Glomerular endothelial cell (primary cell): ENCODE measurements around the gene CERS6. TPM values are rescaled to one million over a fixed set of nuclear protein-coding genes. Genes with fewer than 3 reads are reported as not detected.

Experiments
- DNase-seq: peaks from one replicate; pipeline ENCODE4 v3.0.0-alpha.2; 2011; ENCODE audit warnings: low read depth, low spot score; ENCODE audit errors: extremely low read depth
- total RNA-seq: library from RNA; depleted of rRNA; stranded (reverse); fragments of >200 nt; gene quantifications from 2 replicates; pipeline ENCODE4 v1.2.3, GENCODE V29; 2015

Gene CERS6
- total RNA-seq, 1 donor from 2014 or later, result 13.5 TPM

- DNase-seq, result no peak
Observed at GRCh38 chr2:168814939-168815907, 359.2 kb downstream of the CERS6 start.

DNA sequence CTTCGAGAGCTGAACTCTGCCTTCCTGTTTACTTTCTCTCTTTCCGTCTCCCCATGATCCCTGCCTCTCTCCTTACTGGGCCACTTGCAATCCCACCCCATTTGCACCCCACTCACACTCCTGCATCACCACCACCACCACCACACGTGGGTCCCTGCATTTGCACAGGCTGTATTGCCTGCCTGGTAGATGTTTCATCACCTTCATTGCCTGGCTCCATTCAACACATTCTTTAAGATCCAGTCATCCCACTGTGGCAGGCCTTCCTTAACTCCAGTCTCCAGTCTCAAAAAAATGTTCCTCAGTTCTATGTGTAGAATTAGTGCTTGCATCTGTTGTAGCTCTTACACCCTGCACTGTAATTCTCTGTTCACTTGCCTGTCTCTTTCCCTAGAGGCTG is 360.3 kb downstream of the CERS6 start:
- no peak for DNase-seq

GRCh38 chr2:168819050-168819715 is 363.1 kb downstream of the CERS6 start:
- DNase-seq, result no peak

- DNase-seq, result no peak
Observed at GRCh38 chr2:168819829-168820489, 363.9 kb downstream of the CERS6 start.

GRCh38 chr2:168821577-168821976 is 365.5 kb downstream of the CERS6 start:
- DNase-seq, result no peak

DNA sequence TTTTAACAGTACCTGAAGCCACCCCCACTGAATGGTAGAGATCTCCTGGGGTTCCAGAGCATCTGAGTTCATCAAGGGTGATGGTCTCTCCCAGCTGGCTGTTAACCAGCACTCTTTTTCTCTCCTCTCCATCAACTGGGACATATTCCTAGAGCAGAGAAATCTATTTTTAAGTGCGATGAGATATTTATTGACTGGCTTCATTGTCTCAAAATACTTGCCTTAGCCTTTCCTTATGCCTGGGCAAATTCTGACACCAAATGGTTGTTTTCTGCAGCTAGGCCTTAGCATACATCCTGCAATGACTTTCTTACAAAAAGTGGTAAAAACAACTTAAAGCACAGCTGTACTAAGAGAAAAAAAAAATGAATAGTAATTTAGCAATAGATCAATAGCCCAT is 365.9 kb downstream of the CERS6 start:
- DNase-seq, result no peak

Other genes with a start within 250 kb of the CERS6 start
- gene STK39, start 208.7 kb upstream of the CERS6 start, total RNA-seq, result 9.4 and 11.8 TPM in 2 replicates